Measurements from ENCODE around the gene COX6A1. TPM values are rescaled to one million over a fixed set of nuclear protein-coding genes. Genes with fewer than 3 reads are reported as not detected.
"Not testable (repeated sequence)": the region's sequence is repeated elsewhere in the genome, so short reads cannot be mapped to it uniquely, and the experiment has no call there.

The COX6A1 gene
- total RNA-seq, 1 donor from 2014 or later = 367 TPM

DNA sequence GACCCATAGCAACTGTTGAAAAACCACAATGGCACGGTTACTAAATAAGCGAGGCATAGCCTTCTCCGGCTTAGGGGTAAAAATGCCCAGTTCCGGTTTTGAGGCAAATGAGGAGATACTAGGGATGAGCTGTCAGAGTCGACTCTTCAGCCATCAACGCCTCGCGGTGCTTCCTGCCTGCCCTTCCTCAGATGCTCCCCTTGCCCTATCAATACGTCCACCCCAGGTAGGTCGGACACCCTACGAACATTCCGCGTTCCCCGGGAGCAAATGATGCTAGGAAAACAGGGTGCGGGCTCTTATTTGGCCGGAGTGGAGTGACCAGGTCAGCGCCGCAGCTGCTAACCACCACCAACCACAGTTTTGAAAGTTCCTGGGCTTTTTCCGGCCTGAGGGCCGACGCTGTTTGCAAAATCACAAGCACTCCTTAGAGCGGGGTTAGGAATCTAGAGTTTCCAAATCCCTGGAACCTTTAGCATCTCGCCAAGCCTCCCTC, 30.5 kb downstream of the COX6A1 start:
- no peak for DNase-seq

DNA sequence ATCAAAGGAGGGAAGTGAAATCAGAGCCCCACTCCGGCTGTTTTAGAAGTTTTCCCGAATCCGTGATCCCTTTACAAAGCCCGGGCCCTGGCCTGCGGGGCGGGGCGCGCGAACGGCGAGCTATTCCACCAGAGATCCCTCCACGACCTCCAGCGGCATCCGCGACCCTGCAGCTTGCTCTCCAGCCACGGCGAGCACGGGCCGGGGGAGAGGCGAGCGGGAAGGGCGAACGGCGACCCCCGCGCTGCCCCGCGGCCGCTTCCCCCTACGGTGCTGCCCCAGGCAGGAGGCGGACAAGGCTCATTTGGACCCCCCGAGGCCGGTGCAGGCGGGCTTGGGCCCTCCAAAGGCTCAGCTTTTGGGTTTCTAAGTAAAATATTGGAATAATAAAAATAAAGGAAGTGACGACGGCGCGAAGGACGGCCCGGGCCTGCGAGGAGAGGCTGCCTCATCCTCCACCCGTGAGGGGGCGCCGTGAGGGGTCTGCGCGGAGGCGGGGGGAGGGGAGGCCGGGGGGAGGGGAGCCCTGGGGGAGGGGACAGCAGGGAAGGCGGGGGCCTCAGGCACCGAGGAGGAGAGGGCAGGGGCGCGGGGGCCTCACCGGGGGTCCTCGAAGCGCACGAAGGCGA, 31.0 kb downstream of the COX6A1 start:
- DNase-seq = no peak

DNA sequence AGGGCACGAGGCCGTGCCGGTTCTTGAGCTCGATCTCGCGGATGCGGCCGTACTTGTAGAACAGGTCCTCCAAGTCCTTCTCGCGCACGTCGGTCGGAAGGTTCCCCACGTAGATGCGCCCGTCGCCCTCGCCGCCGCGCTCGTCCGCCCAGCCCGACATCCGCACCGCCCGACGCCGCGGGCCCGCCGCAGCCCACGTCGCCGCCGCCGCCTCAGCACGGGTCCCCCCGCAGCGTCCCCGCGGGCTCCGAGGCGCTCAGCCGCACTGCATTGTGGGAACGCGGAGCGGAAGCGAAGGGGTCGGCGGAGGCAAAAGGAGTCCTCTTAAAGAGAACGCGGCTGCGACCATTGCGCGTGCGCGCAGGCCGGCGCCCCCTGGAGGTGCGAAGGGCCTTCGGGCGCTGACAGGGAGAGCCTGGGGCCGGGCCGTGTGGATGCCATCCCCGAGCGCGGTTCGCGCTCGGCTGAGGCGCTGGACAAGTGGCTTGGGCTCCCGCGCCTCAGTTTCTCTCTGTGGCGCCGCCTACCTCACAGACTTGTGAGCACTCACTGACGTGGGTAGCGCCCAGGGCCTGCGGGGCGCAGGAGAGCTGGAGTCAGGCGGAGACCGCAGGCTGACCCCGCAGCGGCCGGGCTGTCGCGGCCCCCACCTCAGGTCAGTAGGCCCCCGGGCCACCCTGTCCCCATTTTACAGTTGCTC, 31.7 kb downstream of the COX6A1 start, which contains the start of gene SRSF9:
SRSF9 (minus strand) TSS at position 299 of the 700 bp plus-strand sequence; CDS start at position 160, 139 bp downstream.
- DNase-seq = peak; percentile 93

DNA sequence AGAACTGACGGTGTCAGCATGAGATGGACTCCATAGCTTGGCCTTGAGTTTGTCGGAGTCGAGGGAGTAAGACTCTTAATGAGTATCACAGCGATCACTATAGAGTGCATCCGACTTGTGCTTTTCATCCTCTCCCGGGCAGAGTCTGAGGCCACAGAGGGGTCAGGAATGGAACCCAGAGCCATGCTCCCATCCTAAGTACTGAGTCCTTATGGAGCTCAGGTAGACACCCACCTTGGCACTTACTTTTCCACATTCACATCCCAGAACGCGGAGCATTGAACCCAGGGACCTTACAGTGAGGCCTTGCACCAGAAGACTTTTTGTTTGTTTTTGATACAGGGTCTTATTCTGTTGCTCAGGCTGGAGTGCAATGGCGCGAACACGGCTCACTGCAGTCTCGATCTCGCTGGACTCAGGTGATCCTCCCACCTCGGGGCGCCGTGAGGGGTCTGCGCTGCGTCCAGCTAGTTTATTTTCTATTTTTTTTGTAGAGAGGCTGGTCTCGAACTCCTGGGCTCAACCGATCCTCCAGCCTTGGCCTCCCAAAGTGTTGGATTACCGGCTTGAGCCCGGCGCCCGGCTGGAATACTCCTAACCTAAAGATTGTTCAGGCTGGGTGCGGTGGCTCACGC, 32.4 kb downstream of the COX6A1 start:
- DNase-seq = no peak

DNA sequence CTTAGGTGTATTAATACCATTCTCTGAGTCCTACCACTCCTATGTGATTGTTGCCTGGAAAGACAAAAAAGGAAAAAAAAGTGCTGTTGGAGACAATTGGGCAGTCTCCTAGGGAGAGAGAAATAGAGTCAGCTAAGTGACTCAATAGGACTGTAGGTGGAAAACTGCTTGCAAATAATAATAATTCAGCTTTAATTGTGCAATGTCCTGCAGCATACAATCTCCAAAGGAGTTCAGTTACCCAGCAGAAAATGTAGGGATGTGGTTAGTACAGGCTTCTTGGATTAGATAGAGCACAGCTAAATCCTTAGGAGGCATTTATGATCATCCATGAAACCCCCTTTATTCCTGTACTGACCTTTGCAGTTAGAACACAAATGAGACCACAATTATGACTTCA, 34.6 kb downstream of the COX6A1 start:
- DNase-seq = no peak

DNA sequence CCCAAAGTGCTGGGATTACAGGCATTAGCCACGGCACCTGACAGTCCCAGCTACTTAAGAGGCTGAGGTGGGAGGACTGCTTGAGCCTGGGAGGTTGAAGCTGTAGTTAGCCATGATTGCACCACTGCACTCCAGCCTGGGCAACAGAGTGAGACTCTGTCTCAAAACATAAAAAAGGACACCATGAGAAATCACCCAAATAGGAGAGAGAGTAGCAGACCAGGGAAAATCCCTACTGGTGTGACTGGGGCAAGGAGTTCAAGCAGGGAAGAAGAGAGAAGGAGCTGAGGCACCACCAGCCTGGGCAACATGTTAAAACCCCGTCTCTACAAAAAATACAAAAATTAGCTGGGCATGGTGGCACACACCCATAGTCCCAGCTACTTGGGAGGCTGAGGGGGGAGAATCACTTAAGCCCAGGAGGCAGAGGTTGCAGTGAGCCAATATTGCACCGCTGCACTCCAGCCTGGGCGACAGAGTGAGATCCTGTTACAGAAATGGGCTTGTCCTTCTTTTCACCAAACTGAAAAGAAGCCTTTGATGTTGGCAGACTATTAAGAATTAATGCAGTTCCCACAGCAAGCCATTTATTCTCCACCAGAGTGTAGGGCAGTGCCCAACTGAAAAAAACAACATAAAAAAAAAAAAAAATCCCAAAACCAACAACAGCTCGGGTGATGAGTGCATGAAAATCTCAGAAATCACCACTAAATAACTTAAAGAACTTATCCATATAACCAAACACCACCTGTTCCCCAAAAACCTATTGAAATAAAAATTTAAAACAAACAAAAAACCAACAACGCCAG, 36.1 kb downstream of the COX6A1 start:
- DNase-seq = no peak

DNA sequence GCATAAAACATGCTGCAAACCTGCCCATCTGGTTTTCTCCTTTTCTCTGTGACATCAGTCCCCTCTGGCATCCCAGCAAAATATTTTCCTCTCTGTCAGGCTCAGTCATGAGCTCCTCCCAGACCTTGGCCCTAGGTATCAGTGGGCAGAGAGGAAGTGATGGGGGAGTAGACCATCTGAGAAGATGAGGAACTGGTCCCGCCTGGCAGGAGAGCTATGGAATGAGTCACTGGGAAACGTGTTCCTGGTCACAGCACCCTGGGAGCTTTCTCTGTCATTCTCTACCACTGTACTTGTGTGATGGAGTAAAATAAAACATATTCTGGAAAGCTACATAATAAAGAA, 36.7 kb downstream of the COX6A1 start:
- peak; percentile 52 for DNase-seq

DNA sequence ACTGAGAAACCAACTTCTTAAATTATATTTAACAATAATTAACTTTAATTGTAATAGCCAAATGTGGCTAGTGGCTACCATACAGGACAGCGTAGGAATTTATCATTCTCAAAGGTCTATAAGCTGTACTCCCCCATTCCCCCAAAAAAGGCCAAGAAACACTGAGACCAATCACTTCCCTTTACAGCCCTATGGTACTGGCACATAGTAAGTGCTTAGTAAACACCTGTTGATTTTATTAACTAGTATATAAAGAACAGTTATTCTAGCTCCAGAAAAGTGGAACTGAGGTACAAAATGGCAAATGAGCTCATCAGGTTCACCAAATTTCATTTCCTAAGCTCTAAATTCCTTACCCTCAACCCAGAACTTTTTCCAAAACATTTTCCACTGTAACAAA, 37.7 kb downstream of the COX6A1 start:
- no peak for DNase-seq

DNA sequence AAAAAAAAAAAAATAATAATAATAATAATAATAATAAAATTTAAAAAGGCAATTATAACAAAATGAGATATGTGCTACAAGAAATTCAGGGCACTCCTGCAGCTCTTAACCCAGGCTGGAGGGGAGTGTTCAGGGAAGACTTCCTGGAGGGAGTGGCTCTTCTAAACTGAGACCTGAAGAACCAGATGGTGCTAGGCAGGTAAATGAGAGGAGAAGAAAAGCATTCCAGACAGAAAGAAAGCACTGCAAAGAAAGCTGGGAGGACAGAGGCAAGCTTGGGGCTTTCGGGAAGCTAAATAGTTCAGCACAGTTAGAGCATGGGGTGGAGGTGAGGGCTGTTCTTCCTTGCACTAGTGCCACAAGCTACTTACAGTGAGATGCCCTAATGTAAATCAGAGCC, 41.5 kb downstream of the COX6A1 start:
- no peak for DNase-seq

DNA sequence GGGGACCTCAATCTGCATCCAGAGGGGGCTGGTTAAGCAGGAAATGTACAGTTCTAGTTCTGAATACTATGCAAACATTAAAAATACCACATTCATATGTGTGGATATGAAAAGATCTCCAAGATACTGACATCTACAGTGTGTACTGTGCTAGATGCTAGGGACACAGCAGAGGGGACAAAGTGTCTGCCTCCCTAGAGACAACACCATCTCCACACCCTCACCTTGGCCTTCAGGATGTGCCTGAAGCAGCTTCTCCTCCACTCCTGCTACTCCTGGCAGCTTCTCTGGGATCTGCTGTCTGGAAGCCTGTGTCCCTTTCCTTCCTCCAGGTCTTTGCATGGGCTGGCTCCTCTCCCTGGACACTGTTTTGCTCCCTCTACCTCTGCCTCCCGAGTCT, 42.3 kb downstream of the COX6A1 start:
- DNase-seq = no peak

DNA sequence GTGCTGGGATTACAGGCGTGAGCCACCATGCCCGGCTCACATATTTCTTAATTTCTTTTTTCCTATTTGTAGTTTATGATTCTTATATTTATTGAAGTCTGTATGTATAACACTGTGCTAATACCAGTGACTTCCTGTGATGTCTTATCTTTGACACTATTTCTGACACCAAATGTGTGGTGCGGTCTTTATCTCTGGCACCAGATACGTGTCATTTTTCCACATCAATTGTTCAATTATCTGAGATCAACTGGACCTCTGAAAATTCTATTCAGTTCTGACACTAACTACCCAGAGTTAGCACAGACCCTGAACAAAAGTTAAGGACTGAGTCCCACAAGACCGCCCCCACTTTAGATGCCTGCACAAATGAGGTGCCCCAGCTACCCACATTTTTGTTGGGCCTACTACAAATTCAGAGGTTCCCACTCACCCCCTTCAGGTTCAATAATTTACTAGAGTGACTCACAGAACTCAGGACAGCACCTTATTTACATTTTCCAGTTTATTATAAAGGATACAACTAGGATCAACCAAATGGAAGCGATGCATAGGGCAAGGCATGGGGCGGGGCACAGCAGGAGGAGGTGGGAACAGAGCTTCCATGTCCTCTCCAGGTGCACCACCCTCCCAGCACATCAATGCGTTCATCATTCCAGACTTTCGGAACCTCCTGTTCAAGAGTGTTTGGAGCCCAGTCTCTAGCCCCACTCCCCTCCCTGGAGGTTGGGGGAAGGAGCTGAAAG, 43.3 kb downstream of the COX6A1 start:
- no peak for DNase-seq

DNA sequence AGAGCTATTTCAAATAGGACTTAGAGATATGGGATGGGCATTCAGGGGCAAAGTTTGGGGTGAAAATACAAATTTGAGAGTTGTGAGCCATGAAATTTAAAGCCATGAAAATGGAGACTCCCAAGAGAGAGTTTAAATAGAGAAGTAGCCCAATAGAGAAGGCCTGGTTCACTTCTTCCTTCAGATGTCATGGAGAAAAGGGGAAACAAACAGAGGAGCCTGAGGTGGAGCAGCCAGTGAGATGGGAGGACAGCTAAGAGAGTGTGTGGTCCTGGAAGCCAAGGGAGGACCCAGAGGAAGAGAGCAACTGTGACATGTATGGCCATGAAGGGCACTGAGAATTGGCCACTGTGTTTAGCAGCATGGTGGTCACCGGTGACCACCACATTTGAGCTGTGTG, 45.7 kb downstream of the COX6A1 start:
- no peak for DNase-seq

DNA sequence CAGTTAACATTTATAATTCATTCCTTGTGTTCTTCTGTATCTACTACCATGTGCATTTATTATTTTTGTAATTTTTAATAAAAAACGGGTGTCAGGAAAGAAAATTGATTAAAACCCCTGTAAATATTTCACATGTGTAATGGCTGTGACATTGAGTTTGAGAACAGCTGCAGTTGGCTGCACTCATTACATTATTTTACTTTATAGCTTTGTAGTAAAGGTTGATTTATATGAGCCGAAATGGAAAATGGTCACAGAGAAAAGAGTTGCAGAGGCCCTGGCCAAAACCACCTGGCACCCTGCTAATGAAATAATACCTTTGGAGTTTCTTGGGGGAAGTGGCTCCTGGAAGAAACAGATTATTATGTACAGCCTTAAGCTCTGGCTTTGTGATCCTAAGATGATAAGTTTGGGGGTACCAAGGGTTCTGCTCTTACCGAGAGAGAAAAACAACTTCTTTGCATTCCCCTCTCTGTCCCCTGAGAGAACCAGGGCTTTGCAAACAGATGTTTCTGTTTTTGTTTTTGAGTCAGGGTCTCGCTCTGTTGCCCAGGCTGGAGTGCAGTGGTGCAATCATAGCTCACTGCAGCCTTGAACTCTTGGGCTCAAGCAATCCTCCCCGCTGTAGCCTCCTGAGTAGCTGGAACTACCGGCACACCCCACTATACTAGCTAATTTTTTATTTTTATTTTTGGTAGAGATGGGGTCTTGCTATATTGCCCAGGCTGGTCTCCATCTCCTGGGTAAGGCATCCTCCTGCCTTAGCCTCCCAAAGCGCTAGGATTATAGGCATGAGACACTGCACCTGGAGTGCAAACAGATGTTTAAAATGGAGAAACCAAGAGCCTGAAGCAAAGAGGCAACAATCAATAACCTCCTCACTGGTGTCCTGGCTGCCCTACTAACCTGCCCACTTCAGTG, 48.3 kb downstream of the COX6A1 start:
- DNase-seq = no peak

DNA sequence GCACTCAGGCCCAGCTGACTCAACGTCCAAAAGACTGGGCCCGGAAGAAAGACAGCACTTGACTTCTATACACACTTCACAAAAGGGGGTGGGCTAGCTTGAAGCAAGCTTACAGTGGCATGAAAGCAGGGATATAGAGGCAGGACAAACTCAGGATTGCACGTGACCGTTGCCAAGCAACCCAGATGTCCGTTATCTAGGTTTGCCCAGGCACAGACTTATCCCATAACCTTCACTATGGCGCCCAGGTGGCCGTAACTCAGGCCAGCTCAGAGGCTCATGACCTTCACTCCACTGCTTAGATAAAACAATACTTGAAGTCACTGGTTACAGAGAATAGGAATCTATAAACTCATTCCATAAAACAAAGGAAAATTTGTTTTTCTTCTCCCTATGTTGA, 49.6 kb downstream of the COX6A1 start:
- DNase-seq = not testable (repeated sequence)

DNA sequence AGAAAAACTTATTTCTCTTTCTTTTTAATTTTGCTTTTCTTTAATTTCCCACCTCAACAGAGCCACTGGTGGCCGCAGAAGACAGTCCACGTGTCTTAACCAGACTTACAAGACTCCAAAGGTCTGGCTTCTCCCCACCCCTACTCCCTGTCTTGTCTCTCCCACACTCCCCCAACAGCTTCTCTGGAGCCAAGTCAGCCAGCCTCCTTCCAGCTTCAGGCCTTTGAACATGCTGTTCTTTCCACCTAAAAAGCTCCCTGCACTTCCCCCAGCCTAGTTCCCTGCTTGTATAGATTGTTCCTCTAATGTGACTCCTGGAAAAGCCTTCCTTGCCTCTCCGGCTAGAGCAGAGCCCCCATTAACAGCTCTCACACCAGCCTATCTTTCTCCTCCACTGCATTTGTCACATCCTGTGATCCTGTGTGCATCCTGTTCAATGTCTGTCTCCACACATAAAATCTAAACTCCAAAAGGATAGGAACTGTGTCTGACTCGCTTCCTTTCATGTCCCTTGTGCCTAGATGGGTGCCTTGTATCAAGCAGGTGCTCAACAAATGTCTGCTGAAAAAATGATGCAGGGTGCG, 50.2 kb downstream of the COX6A1 start:
- DNase-seq = peak; percentile 49

DNA sequence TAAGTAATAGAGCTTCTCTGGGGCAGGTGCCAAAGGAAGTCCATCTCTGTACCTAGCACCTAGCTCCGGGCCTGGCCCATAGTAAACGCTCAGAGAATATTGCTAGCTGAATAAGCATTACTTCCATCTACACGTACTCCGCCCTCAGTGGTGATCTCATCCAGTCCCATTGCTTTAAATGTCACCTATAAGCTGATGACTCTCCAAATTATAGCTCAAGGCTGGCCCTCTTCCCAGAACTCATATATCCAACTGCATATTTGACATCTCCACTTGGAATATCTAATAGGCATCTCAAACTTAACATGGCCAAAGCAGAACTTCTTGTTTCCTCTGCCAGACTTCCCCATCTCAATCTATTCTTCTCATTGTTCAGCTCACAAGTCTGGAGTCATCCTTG, 51.1 kb downstream of the COX6A1 start:
- DNase-seq = no peak

DNA sequence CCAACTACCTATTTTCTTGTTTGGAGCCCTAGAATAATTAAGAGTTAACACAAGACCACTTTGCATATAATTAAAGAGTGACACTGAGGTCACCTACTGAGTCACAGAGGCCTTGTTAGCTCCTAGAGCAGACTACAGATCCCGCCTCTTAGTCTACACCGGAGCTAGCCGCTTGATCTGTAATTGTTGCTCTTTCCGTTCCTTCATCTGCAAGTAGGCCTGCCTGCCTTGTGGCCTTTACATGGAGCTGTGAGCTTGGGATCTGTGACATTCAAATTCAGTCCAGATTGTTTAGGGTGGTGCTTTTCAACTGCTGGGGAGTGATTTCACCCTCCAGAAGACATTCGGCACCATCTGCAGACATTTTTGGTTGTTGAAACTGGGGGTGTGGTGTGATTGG, 52.4 kb downstream of the COX6A1 start:
- DNase-seq = no peak

All from occipital lobe (tissue), 2 donors.